K562 (cell line): ENCODE results near the gene TRNT1. TPM values are rescaled to one million over a fixed set of nuclear protein-coding genes. Genes with fewer than 3 reads are reported as not detected.

Source experiments
- ATAC-seq: fragments of 200-7000 bp; cut with Tn5 transposase; 3 replicates; pipeline ENCODE4 v1.9.1; 2020; ENCODE audit warnings: moderate library complexity
- BruUV-seq: library from RNA; stranded (reverse); fragments of 400-500 nt; replicated peaks from 2 replicates; lab custom pipeline; 2021; lab: Mats Ljungman, UMichigan
- CTCF ChIA-PET: fragments of 300-600 bp; formaldehyde crosslinking; extraction: SDS; loops from one replicate; lab custom pipeline; 2021; ENCODE audit warnings: low intra/inter-chr PET ratio; lab: Yijun Ruan, JAX
- POLR2A ChIA-PET: fragments of 300-600, 350-650 bp; sonication (Branson Sonifier 250); formaldehyde crosslinking; extraction: SDS; loops from one replicate; lab custom pipeline; 2021; ENCODE audit warnings: antibody characterized with exemption, inconsistent platforms; lab: Yijun Ruan, JAX
- DNase-seq, 4 experiments: peaks; one replicate each; pipeline versions ENCODE4 v3.0.0 to v3.0.0-alpha.2; 2011 to 2018; ENCODE audit warnings: low spot score in 3 of 4, mixed read lengths in 3 of 4; ENCODE audit errors: extremely low read depth in 1 of 4
- FAIRE-seq: peaks from 2 replicates; lab custom pipeline; 2011; peaks lifted over from hg19 to GRCh38; lab: Jason Lieb, UNC
- H2AFZ ChIP-seq: 2 replicates; pipeline ENCODE4 v1.6.0; 2011; ENCODE audit warnings: low read depth, low read length, control low read depth, inconsistent platforms
- H3K27ac ChIP-seq: fragments of 200-600 bp; 3 replicates; pipeline ENCODE4 v1.8.0; 2011; ENCODE audit warnings: low read depth, mild to moderate bottlenecking, control low read depth, inconsistent platforms, low read length, moderate library complexity, mixed read lengths; ENCODE audit errors: extremely low read depth
- H3K27me3 ChIP-seq, 2 experiments: fragments of 300-600 bp in 1 of 2; 2 replicates in 1 of 2; 3 replicates in 1 of 2; pipeline versions ENCODE4 v1.6.0 to v1.8.0; 2011; ENCODE audit warnings: inconsistent platforms in 2 of 2, low read length in 2 of 2, mild to moderate bottlenecking in 1 of 2, mixed read lengths in 1 of 2, moderate library complexity in 1 of 2; ENCODE audit not compliant: control insufficient read depth in 2 of 2, insufficient read depth in 2 of 2
- H3K36me3 ChIP-seq: fragments of 300-600 bp; 3 replicates; pipeline ENCODE4 v1.8.0; 2011; ENCODE audit warnings: mild to moderate bottlenecking, low read length, inconsistent platforms; ENCODE audit not compliant: control insufficient read depth, insufficient read depth
- H3K4me1 ChIP-seq, 2 experiments: fragments of 200-600 bp in 1 of 2; replicated peaks in 1 of 2; 2 replicates in 1 of 2; 3 replicates in 1 of 2; pipeline versions ENCODE4 v1.5.1 to v1.8.0; 2011; ENCODE audit warnings: inconsistent platforms in 2 of 2, low read length in 2 of 2, mild to moderate bottlenecking in 1 of 2, mixed read lengths in 1 of 2, moderate library complexity in 1 of 2; ENCODE audit not compliant: control insufficient read depth in 2 of 2, insufficient read depth in 2 of 2
- H3K4me2 ChIP-seq: 2 replicates; pipeline ENCODE4 v1.6.1; 2011; ENCODE audit warnings: low read length, control low read depth, inconsistent platforms, mixed read lengths; ENCODE audit not compliant: insufficient read depth
- H3K4me3 ChIP-seq: fragments of 200-600 bp; sonication (generic), shearing (Covaris generic); 2 replicates; pipeline ENCODE4 v1.5.1; 2016; ENCODE audit warnings: control low read depth, inconsistent platforms
- H3K79me2 ChIP-seq: fragments of 200-600 bp; 3 replicates; pipeline ENCODE4 v1.8.0; 2011; ENCODE audit warnings: low read length, inconsistent platforms; ENCODE audit not compliant: control insufficient read depth, insufficient read depth
- H3K9ac ChIP-seq, 2 experiments: 2 replicates each; pipeline versions ENCODE4 v1.6.0 to v1.6.1; 2011; ENCODE audit warnings: low read depth in 2 of 2, low read length in 2 of 2, control low read depth in 1 of 2, inconsistent platforms in 1 of 2, mild to moderate bottlenecking in 1 of 2, mixed read lengths in 1 of 2; ENCODE audit not compliant: insufficient read depth in 1 of 2
- H3K9me1 ChIP-seq: one replicate; pipeline ENCODE4 v1.6.0; 2011; ENCODE audit warnings: inconsistent platforms, mild to moderate bottlenecking, low read length, moderate library complexity; ENCODE audit not compliant: control insufficient read depth, insufficient read depth
- H3K9me3 ChIP-seq: replicated peaks from 2 replicates; pipeline ENCODE4 v1.5.1; 2011; ENCODE audit warnings: low read depth, low read length, inconsistent platforms; ENCODE audit not compliant: control insufficient read depth, insufficient read depth
- H4K20me1 ChIP-seq: replicated peaks from 2 replicates; pipeline ENCODE4 v1.6.1; 2011; ENCODE audit warnings: low read length, inconsistent platforms, mixed read lengths; ENCODE audit not compliant: control insufficient read depth, insufficient read depth
- BCL6 ChIP-seq: fragments of 250-450 bp; sonication (Bioruptor Pico); IDR thresholded peaks from 2 replicates; pipeline ENCODE4 v1.4.0; 2020
- COPS2 ChIP-seq: fragments of 450-650 bp; conservative IDR thresholded peaks from 2 replicates; pipeline ENCODE4 v1.6.1; 2016; ENCODE audit warnings: mild to moderate bottlenecking, moderate library complexity
- E4F1 ChIP-seq: fragments of 250-450 bp; sonication (Bioruptor Pico); IDR thresholded peaks from 2 replicates; pipeline ENCODE4 v1.5.0; 2021; ENCODE audit warnings: mild to moderate bottlenecking, borderline replicate concordance
- FOXA3 ChIP-seq, 2 experiments: fragments of 450-650 bp in 1 of 2; sonication (generic) in 1 of 2; formaldehyde crosslinking; IDR thresholded peaks in 1 of 2; conservative IDR thresholded peaks in 1 of 2; 2 replicates each; pipeline versions ENCODE4 v1.4.0 to v1.8.0; 2020 to 2022; ENCODE audit warnings: mild to moderate bottlenecking in 2 of 2, missing genetic modification reagents in 1 of 2
- TAF15 ChIP-seq: fragments of 200-400 bp; formaldehyde crosslinking; IDR thresholded peaks from 2 replicates; pipeline ENCODE4 v1.6.1; 2017; ENCODE audit warnings: mild to moderate bottlenecking, low read depth, low read length, moderate library complexity
- ZNF347 ChIP-seq: fragments of 450-650 bp; formaldehyde crosslinking; IDR thresholded peaks from 2 replicates; pipeline ENCODE4 v1.4.0; 2020; ENCODE audit warnings: low read depth, mild to moderate bottlenecking, moderate library complexity
- WGBS: fragments of 100-300 bp; shearing (Covaris generic); methylation state at CpG from one replicate; pipeline ENCODE4 v1.1.6; 2016; ENCODE audit warnings: low coverage, mixed read lengths; ENCODE audit not compliant: insufficient coverage; ENCODE audit errors: missing lambda C conversion rate; 5-methylcytosine and 5-hydroxymethylcytosine counted together
- in situ Hi-C: fragments of 300-500 bp; cut with MboI; formaldehyde crosslinking; loops from 4 replicates; pipeline ENCODE4 v1.15.0; 2018; ENCODE audit warnings: inconsistent platforms, mixed read lengths
- intact Hi-C: fragments of 100-400 bp; cut with micrococcal nuclease; formaldehyde crosslinking; loops from 2 replicates; pipeline ENCODE4 v1.14.2; 2022
- polyA plus RNA-seq, 8 experiments: library from polyadenylated mRNA; depleted of rRNA in 4 of 8; stranded (reverse) in 5 of 8; unstranded in 3 of 8; fragments of >200 nt; fragmentation: Nextera tagmentation in 2 of 8; fragmentation: Illumina TruSeq in 1 of 8; extraction: Ambion mirVana in 2 of 8; extraction: Trizol in 1 of 8; gene quantifications; 2 replicates each; pipeline versions ENCODE4 v1.2.1 to v1.2.3, GENCODE V29; 2011 to 2014; ENCODE audit warnings: inconsistent platforms in 1 of 8, missing spikeins in 1 of 8
- total RNA-seq, 7 experiments: library from RNA; depleted of rRNA in 6 of 7; stranded (reverse); fragments of >200 nt in 6 of 7; fragmentation: Illumina TruSeq in 2 of 7; extraction: Trizol in 2 of 7; gene quantifications; 2 replicates each; pipeline versions ENCODE4 v1.2.1 to v1.2.3, GENCODE V29; 2011 to 2021; ENCODE audit warnings: low replicate concordance in 1 of 7
- TF ChIP-seq, protein P1 (sequence below), 2 experiments: fragments of 150-350 bp in 1 of 2; IDR thresholded peaks; 2 replicates each; pipeline ENCODE4 v1.6.1; 2012 to 2016; ENCODE audit warnings: low read depth in 2 of 2, low read length in 2 of 2, mild to moderate bottlenecking in 1 of 2, moderate library complexity in 1 of 2

TRNT1 gene
- total and polyA plus RNA-seq, 9 of the 15 experiments (the other 6 are each of a cell fraction or from before 2014, with no cell fraction given), result 38.1 to 58.2 (median 47.4) TPM

GRCh38 chr3:3134750-3135448 lies 8.2 kb downstream of the TRNT1 start:
- intact Hi-C loops, result no loop called here
- H3K9ac ChIP-seq, result no peak overlapping the region
- in situ Hi-C loops, result no loop called here
- no peak overlapping the region for H2AFZ ChIP-seq
- H3K4me1 ChIP-seq, result no peaks in the 10 kb centered on the region
- H3K27ac ChIP-seq, result no peak overlapping the region
- ChIA-PET CTCF (no interaction called here), POLR2A (interaction anchor here (1.6 kb wide), 1 partner anchor 8 kb away, joined by 4 read pairs; no protein-coding TSS in a partner anchor)
- no peak for TF ChIP-seq E4F1 (CRISPR knock-in tag)
- H3K9me1 ChIP-seq, result no peaks in the 10 kb centered on the region
- 93% methylated on average over 4 of the region's 4 CpGs for WGBS
- peaks cover 10% of the 10 kb centered on the region; the same call in 1 of the 2 replicates for H4K20me1 ChIP-seq
- FAIRE-seq, result no peak
- no TSS peak for BruUV-seq
- peaks cover 87% of the 10 kb centered on the region for H3K36me3 ChIP-seq
- no peak for DNase-seq
- H3K4me3 ChIP-seq, result no peak overlapping the region
- no peaks in the 10 kb centered on the region for H3K27me3 ChIP-seq
- H3K4me2 ChIP-seq, result no peak overlapping the region
- peak; percentile 39 for ATAC-seq
- no peaks in the 10 kb centered on the region for H3K9me3 ChIP-seq
- H3K79me2 ChIP-seq, result peaks cover 72% of the 10 kb centered on the region

DNA sequence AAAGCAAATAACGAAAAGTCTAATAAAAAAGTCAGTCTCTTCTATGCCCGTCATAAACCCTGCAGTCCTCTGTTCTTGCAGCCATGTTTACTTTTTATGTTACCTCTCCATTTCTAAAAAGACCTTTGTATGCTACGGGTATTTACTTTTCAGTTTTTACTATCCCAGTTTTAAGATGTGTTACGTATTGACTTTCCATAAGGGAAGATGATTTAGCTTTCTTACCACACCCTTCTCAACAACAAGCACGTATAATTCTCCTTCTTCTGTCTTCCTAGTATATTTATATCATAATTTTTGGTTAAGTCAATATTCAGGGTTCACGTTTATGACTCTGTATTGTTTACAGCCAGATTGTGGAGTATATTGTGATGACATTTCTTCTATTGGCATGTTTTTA lies 10.8 kb downstream of the TRNT1 start:
- Histone ChIP-seq H3K27ac (no peak overlapping the region), H3K36me3 (peaks cover 98% of the 10 kb centered on the region), H3K79me2 (peaks cover 58% of the 10 kb centered on the region), H3K9me1 (no peaks in the 10 kb centered on the region), H2AFZ (no peak overlapping the region), H3K9me3 (no peaks in the 10 kb centered on the region), H3K9ac (no peak overlapping the region), H3K27me3 (no peaks in the 10 kb centered on the region), H3K4me1 (no peaks in the 10 kb centered on the region), H4K20me1 (peaks cover 10% of the 10 kb centered on the region; the same call in 1 of the 2 replicates), H3K4me2 (no peak overlapping the region), H3K4me3 (no peak overlapping the region)
- BruUV-seq, result no TSS peak
- no peak for ATAC-seq
- ChIA-PET CTCF (no interaction called here), POLR2A (no interaction called here)
- in situ Hi-C loops, result no loop called here
- no peak for DNase-seq
- intact Hi-C loops, result no loop called here
- WGBS, result 90% methylated on average over 6 of the region's 6 CpGs
- no peak for FAIRE-seq
- no peak for TF ChIP-seq COPS2
- no peak for TF ChIP-seq BCL6 (CRISPR knock-in tag)
- TF ChIP-seq ZNF347 (CRISPR knock-in tag), result no peak
- no peak for TF ChIP-seq TAF15
- TF ChIP-seq FOXA3 (CRISPR knock-in tag; conservative IDR thresholded peaks at IDR 0.05 in 1 of 2, IDR thresholded peaks at IDR 0.05 in 1 of 2), result no peak
- TF ChIP-seq, protein P1, sequence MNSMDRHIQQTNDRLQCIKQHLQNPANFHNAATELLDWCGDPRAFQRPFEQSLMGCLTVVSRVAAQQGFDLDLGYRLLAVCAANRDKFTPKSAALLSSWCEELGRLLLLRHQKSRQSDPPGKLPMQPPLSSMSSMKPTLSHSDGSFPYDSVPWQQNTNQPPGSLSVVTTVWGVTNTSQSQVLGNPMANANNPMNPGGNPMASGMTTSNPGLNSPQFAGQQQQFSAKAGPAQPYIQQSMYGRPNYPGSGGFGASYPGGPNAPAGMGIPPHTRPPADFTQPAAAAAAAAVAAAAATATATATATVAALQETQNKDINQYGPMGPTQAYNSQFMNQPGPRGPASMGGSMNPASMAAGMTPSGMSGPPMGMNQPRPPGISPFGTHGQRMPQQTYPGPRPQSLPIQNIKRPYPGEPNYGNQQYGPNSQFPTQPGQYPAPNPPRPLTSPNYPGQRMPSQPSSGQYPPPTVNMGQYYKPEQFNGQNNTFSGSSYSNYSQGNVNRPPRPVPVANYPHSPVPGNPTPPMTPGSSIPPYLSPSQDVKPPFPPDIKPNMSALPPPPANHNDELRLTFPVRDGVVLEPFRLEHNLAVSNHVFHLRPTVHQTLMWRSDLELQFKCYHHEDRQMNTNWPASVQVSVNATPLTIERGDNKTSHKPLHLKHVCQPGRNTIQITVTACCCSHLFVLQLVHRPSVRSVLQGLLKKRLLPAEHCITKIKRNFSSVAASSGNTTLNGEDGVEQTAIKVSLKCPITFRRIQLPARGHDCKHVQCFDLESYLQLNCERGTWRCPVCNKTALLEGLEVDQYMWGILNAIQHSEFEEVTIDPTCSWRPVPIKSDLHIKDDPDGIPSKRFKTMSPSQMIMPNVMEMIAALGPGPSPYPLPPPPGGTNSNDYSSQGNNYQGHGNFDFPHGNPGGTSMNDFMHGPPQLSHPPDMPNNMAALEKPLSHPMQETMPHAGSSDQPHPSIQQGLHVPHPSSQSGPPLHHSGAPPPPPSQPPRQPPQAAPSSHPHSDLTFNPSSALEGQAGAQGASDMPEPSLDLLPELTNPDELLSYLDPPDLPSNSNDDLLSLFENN (IDR thresholded peaks at IDR 0.05; ENCODE audit: low read depth in 2 of 2, low read length in 2 of 2), result no peak
